ENCODE measurements around the gene ELF5. TPM values are rescaled to one million over a fixed set of nuclear protein-coding genes. Genes with fewer than 3 reads are reported as not detected.
A peak's percentile ranks its signal among the peaks of the same experiment; 100 is the strongest.

The ELF5 gene
- total and polyA plus RNA-seq, 2 donors (not counting 1 experiment from before 2014, with no cell fraction given): not detected

- Histone ChIP-seq H3K4me2 (replicated peaks; ENCODE audit: low read depth, low read length, poor library complexity, severe bottlenecking) (peak overlapping the region; percentile 80), H3K27ac (ENCODE audit: low read length in 2 of 2) (peak overlapping the region; percentile 75 to 85), H3K79me2 (ENCODE audit: control insufficient read depth, insufficient read depth, low read length) (peaks cover 64% of the 10 kb centered on the region), H3K4me3 (ENCODE audit: control extremely low read depth in 1 of 5, extremely low read depth in 1 of 5, insufficient read depth in 1 of 5, low read depth in 2 of 5, low read length in 4 of 5) (peak overlapping the region; percentile 82 to 98 (median 88)), H3K9ac (ENCODE audit: low read length) (peak overlapping the region; percentile 88), H3K4me1 (ENCODE audit: control insufficient read depth in 2 of 2, insufficient read depth in 2 of 2, low read length in 2 of 2) (peaks cover 36 to 48% of the 10 kb centered on the region in 2 donors), H3K27me3 (replicated peaks in 1 of 4; ENCODE audit: control extremely low read depth in 1 of 4, control insufficient read depth in 3 of 4, insufficient read depth in 4 of 4, low read length in 3 of 4) (no peaks in the 10 kb centered on the region), H4K20me1 (ENCODE audit: control insufficient read depth, insufficient read depth, low read length, poor library complexity, severe bottlenecking) (peaks cover 44% of the 10 kb centered on the region), H2AFZ (ENCODE audit: insufficient read depth, low read depth, low read length, poor library complexity, severe bottlenecking) (peak overlapping the region; percentile 99), H3K9me3 (ENCODE audit: control extremely low read depth in 1 of 3, control insufficient read depth in 2 of 3, insufficient read depth in 1 of 3, low read length in 2 of 3) (no peaks in the 10 kb centered on the region), H3K36me3 (replicated peaks in 1 of 2; ENCODE audit: control extremely low read depth in 1 of 2, control insufficient read depth in 1 of 2, extremely low read depth in 1 of 2, insufficient read depth in 2 of 2, low read length in 1 of 2) (peaks cover 0 to 3% of the 10 kb centered on the region in 2 experiments)
- intact Hi-C loops (cut with micrococcal nuclease): loop anchor here (1.0 to 5.0 kb wide), 6 partner anchors 189 to 1277 kb away; partner anchors contain the start of genes CSTF3 and FBXO3
- ChIA-PET POLR2A (no interaction called here), CTCF (interaction anchor here (1.4 to 1.9 kb wide), 2 partner anchors 9 to 265 kb away, joined by 4 to 5 read pairs; no protein-coding TSS in a partner anchor)
- peak overlapping the region; percentile 99 for H3K4me3 Mint-ChIP-seq
- H3K4me1 Mint-ChIP-seq: peaks cover 53% of the 10 kb centered on the region
- 5% methylated on average over 7 of the region's 8 CpGs for WGBS (ENCODE audit: insufficient coverage)
- ATAC-seq (ENCODE audit: low read depth) (no peak), DNase-seq (peak; percentile 7)
- no peak for TF ChIP-seq EZH2 (IDR thresholded peaks at IDR 0.05; ENCODE audit: borderline replicate concordance, insufficient read depth, low read depth, low read length, poor library complexity, severe bottlenecking)
- TF ChIP-seq CTCF (IDR thresholded peaks at IDR 0.05): no peak
- H3K27ac Mint-ChIP-seq: peak overlapping the region; percentile 98
- H3K27me3 Mint-ChIP-seq: no peaks in the 10 kb centered on the region
- H3K9me3 Mint-ChIP-seq (ENCODE audit: insufficient read depth): no peaks in the 10 kb centered on the region
These were observed 73.9 kb downstream of the ELF5 start for GRCh38 chr11:34439610-34440198.
